Inflammatory macrophage treated with lipopolysaccharide for 1 hour (primary cell): ENCODE data around the gene TRPC4.
"Not testable (repeated sequence)": the region's sequence is repeated elsewhere in the genome, so short reads cannot be mapped to it uniquely, and the experiment has no call there.

Experiments used
- DNase-seq, 2 donors: peaks; one replicate each; pipeline ENCODE4 v3.0.0-alpha.2; 2020 to 2022

Gene TRPC4

DNA sequence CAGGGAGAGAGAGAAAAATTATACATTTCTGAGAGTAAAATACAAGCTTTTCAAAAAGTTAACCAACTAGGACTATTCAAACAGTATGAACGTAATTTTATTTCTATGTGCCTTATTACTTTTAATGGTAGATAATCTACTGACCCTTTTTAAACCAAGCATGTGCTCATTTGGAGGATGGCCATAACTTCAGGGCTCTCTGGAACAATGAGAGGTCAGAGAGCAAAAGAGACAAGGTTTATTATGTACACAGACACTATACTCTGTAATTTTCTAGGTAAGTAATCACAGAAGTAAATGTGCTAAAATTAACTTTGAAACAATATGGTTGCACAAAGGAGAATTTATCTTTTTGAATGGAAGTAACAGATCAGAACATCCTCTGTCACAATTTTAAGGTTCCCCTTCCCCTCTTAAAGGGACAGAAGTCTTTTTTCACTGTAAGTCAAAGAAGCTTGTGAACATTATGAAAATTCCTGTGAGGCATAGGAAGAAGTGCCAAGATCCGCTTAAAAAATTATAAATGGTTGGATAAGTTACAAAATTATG lies 272.0 kb downstream of the TRPC4 start:
- DNase-seq: no peak

DNA sequence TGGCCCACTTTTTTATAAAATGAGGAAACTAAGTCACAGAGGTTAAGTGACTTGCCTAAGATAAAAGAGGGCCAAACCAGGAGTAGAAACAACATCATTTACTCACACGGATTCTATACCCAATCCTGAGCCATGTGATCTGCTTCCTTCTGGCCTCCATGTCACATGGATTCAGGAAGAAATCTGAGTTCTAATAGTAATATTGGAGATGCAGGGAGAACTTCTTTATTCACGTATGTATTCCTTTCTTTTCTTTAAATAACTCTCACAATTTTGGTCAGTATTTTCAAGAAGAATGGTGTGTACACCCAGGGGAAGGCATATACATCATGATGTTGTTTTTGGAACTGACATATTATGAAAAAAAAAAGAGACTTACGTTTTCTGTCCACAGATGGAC lies 272.8 kb downstream of the TRPC4 start:
- no peak for DNase-seq

DNA sequence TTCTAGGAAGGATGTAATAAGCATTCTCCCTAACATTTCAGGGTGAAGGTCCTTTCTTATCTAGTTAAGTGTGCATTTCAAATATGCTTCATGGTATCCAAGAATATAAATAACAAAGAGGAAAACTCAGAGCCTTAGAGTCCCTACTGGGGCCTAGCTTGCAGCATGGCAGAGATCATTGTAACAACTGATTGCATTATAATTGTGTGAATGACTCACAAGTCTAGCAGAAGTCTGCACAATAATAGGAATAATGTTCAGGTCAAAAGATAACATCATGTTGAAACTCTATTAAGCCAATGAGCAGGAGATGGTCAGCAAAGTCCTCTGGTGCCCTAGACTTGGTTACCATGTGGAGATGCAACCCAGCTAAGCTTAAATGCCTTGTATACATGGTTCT lies 274.4 kb downstream of the TRPC4 start:
- DNase-seq: no peak

DNA sequence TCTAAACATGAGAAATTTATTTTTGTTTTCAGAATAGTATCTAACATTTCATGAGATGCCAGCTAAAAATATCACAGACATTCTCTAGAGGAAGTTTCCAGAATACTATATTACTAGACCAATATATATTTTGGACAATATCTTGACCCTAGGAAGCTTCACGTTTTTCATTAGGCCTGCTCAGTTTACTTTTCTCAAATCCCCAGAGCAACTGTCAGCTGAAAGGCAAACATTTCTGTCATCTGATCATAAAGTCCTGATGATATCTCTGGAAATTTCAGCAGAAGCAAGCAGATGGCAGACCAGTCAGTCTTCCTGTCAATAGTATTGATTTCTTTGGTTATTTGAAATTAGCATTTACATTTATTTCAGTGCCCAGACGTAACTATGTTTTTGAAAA lies 275.0 kb downstream of the TRPC4 start:
- DNase-seq: no peak

DNA sequence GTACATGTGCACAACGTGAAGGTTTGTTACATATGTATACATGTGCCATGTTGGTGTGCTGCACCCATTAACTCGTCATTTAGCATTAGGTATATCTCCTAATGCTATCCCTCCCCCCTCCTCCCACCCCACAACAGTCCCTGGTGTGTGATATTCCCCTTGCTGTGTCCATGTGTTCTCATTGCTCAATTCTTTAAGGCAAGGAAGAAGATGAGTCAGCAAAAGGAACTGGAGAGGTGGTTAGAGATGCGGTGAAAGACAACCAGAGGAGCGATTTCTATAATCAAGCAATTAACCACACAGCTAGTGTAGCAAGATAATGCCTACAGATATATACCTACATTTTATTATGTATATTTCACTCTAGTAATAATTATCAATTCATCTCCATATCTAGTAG lies 280.2 kb downstream of the TRPC4 start:
- DNase-seq: not testable (repeated sequence)

DNA sequence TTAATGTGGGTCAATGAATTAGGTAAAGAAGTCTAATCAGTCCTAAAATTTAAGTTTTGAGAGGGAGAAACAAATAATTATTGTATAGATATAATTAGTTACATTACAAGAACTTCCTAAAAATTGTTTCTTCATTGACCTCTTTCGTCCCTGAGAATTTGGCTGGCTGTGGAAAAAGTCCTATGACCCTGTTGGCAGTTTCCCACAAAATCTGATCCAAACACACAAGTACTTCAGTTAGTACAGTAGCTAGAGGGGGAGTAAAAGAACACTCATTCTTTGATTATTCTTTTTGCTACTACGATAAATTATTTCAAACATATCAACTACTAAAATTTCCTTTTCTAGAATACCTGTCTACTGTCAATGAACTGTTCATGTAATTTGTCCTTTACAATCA lies 282.3 kb downstream of the TRPC4 start:
- no peak for DNase-seq
